ENCODE measurements around the gene FBXO3. TPM values are rescaled to one million over a fixed set of nuclear protein-coding genes. Genes with fewer than 3 reads are reported as not detected.
A peak's percentile ranks its signal among the peaks of the same experiment; 100 is the strongest.

The FBXO3 gene
- total and polyA plus RNA-seq, 2 of the 13 experiments (the other 11 are each of a cell fraction or from before 2014, with no cell fraction given), result 20.4 to 27.6 TPM

DNA sequence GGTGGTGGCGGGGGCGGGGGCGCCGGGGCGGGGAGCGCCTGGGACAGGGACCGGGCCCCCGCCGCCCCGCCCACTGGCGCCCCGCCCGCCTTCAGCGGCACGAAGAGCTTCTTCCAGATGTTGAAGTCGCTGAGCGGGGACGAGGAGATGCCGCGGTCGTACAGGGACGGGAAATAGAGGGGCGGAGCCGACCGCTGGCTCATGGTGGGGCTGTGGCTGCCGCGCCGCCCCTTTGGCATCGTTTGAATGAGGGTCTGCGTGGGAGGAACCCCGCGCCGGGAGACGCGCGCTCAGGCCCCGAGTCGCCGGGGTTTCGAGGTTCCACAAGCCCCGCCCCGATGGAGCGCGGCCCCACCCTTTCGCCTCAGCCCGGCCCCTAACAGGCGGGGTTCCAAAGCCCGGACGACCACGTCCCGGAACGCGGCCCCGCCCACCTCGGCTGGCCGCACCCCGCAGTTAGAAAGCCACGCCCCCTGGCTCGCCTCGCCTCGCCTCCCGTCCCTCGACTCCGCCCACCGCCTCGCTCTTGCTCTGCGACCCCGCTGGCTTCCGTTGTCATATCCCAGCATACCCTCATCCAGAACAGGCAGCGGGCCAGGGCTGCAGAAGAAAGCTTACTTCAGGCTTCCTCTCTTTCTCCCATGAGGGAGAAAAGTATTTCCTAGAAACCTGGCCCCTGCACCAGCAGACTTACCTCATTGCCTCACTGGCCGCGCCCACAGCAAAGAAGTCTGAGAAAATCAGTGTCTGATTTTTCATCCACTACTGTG is 73.6 kb downstream of the FBXO3 start, which contains the start of gene C11orf91 (continued):
- TF ChIP-seq, protein P1, sequence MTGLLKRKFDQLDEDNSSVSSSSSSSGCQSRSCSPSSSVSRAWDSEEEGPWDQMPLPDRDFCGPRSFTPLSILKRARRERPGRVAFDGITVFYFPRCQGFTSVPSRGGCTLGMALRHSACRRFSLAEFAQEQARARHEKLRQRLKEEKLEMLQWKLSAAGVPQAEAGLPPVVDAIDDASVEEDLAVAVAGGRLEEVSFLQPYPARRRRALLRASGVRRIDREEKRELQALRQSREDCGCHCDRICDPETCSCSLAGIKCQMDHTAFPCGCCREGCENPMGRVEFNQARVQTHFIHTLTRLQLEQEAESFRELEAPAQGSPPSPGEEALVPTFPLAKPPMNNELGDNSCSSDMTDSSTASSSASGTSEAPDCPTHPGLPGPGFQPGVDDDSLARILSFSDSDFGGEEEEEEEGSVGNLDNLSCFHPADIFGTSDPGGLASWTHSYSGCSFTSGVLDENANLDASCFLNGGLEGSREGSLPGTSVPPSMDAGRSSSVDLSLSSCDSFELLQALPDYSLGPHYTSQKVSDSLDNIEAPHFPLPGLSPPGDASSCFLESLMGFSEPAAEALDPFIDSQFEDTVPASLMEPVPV (CRISPR knock-in tag; IDR thresholded peaks at IDR 0.05), result peak; percentile 69; the same call in 1 of the 2 replicates
- TF ChIP-seq, protein P2, sequence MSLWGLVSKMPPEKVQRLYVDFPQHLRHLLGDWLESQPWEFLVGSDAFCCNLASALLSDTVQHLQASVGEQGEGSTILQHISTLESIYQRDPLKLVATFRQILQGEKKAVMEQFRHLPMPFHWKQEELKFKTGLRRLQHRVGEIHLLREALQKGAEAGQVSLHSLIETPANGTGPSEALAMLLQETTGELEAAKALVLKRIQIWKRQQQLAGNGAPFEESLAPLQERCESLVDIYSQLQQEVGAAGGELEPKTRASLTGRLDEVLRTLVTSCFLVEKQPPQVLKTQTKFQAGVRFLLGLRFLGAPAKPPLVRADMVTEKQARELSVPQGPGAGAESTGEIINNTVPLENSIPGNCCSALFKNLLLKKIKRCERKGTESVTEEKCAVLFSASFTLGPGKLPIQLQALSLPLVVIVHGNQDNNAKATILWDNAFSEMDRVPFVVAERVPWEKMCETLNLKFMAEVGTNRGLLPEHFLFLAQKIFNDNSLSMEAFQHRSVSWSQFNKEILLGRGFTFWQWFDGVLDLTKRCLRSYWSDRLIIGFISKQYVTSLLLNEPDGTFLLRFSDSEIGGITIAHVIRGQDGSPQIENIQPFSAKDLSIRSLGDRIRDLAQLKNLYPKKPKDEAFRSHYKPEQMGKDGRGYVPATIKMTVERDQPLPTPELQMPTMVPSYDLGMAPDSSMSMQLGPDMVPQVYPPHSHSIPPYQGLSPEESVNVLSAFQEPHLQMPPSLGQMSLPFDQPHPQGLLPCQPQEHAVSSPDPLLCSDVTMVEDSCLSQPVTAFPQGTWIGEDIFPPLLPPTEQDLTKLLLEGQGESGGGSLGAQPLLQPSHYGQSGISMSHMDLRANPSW (CRISPR knock-in tag; IDR thresholded peaks at IDR 0.05; ENCODE audit: borderline replicate concordance), result no peak
- TF ChIP-seq, protein P3, sequence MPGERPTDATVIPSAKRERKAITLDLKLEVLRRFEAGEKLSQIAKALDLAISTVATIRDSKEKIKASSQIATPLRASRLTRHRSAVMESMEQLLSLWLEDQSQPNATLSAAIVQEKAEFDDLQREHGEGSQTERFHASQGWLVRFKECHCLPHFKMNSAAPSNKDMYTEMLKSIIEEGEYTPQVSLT (CRISPR knock-in tag; IDR thresholded peaks at IDR 0.05; ENCODE audit: borderline replicate concordance, low read depth), result no peak
- no peak for TF ChIP-seq NBN (conservative IDR thresholded peaks at IDR 0.05)
- TF ChIP-seq, protein P4, sequence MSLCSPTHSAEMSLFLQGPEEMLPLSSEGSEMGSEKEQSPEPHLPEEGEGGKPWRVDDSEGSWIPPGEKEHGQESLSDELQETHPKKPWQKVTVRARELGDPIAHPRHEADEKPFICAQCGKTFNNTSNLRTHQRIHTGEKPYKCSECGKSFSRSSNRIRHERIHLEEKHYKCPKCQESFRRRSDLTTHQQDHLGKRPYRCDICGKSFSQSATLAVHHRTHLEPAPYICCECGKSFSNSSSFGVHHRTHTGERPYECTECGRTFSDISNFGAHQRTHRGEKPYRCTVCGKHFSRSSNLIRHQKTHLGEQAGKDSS (CRISPR knock-in tag; IDR thresholded peaks at IDR 0.05; ENCODE audit: borderline replicate concordance, low read depth), result 0 out of 2 replicates have a peak, but pooled peaks have one; percentile 23
- TF ChIP-seq ATF7-NPFF (CRISPR knock-in tag; IDR thresholded peaks at IDR 0.05; ENCODE audit: low read depth), result peak; percentile 56; the same call in 1 of the 2 replicates
- TF ChIP-seq, protein P5, sequence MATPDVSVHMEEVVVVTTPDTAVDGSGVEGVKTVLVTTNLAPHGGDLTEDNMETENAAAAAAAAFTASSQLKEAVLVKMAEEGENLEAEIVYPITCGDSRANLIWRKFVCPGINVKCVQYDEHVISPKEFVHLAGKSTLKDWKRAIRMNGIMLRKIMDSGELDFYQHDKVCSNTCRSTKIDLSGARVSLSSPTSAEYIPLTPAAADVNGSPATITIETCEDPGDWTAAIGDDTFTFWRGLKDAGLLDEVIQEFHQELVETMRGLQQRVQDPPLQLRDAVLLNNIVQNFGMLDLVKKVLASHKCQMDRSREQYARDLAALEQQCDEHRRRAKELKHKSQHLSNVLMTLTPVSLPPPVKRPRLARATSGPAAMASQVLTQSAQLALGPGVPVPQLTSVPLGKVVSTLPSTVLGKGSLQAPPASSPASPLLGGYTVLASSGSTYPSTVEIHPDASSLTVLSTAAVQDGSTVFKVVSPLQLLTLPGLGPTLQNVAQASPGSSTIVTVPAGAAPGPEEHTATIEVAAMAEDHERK (CRISPR knock-in tag; IDR thresholded peaks at IDR 0.05; ENCODE audit: low read depth), result no peak
- TF ChIP-seq, protein P6, sequence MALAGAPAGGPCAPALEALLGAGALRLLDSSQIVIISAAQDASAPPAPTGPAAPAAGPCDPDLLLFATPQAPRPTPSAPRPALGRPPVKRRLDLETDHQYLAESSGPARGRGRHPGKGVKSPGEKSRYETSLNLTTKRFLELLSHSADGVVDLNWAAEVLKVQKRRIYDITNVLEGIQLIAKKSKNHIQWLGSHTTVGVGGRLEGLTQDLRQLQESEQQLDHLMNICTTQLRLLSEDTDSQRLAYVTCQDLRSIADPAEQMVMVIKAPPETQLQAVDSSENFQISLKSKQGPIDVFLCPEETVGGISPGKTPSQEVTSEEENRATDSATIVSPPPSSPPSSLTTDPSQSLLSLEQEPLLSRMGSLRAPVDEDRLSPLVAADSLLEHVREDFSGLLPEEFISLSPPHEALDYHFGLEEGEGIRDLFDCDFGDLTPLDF (CRISPR knock-in tag; IDR thresholded peaks at IDR 0.05), result 0 out of 2 replicates have a peak, but pooled peaks have one; percentile 40
- peak; percentile 76 for TF ChIP-seq SAP130 (CRISPR knock-in tag; IDR thresholded peaks at IDR 0.05; ENCODE audit: low read depth)
- TF ChIP-seq ISL2 (CRISPR knock-in tag; IDR thresholded peaks at IDR 0.05), result peak; percentile 19; the same call in 1 of the 2 replicates
- TF ChIP-seq, protein P7, sequence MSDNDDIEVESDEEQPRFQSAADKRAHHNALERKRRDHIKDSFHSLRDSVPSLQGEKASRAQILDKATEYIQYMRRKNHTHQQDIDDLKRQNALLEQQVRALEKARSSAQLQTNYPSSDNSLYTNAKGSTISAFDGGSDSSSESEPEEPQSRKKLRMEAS (IDR thresholded peaks at IDR 0.05), result peak; percentile 11; the same call in 1 of the 2 replicates
- TF ChIP-seq, protein P8, sequence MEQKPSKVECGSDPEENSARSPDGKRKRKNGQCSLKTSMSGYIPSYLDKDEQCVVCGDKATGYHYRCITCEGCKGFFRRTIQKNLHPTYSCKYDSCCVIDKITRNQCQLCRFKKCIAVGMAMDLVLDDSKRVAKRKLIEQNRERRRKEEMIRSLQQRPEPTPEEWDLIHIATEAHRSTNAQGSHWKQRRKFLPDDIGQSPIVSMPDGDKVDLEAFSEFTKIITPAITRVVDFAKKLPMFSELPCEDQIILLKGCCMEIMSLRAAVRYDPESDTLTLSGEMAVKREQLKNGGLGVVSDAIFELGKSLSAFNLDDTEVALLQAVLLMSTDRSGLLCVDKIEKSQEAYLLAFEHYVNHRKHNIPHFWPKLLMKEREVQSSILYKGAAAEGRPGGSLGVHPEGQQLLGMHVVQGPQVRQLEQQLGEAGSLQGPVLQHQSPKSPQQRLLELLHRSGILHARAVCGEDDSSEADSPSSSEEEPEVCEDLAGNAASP (CRISPR knock-in tag; IDR thresholded peaks at IDR 0.05; ENCODE audit: borderline replicate concordance), result peak; percentile 60; the same call in 1 of the 2 replicates
- TF ChIP-seq ZBTB42 (CRISPR knock-in tag; IDR thresholded peaks at IDR 0.05), result peak; percentile 95
- TF ChIP-seq ZNF430 (CRISPR knock-in tag; IDR thresholded peaks at IDR 0.05), result peak; percentile 63
- TF ChIP-seq SP5 (CRISPR knock-in tag; IDR thresholded peaks at IDR 0.05; ENCODE audit: borderline replicate concordance, low read depth), result peak; percentile 81; the same call in 1 of the 2 replicates
- no peak for TF ChIP-seq SOX6 (IDR thresholded peaks at IDR 0.05)
- peak; percentile 37 for TF ChIP-seq SOX6 (CRISPR knock-in tag; IDR thresholded peaks at IDR 0.05)
- no peak for TF ChIP-seq ZNF530 (CRISPR knock-in tag; IDR thresholded peaks at IDR 0.05; ENCODE audit: low read depth)

Data from HepG2 (cell line).